Neural cell (in vitro differentiated cells): Measurements from ENCODE around the gene ANXA10. TPM values are rescaled to one million over a fixed set of nuclear protein-coding genes. Genes with fewer than 3 reads are reported as not detected.

Experiments
- H2AFZ ChIP-seq: fragments of 200-600, 300-800 bp; sonication (generic), shearing (Covaris generic); 2 replicates; pipeline ENCODE4 v1.6.0; 2014; ENCODE audit warnings: low read depth, mild to moderate bottlenecking, antibody characterized with exemption, low read length, moderate library complexity
- H3F3A ChIP-seq: fragments of 200-600 bp; shearing (Covaris generic); 2 replicates; pipeline ENCODE4 v1.6.1; 2016; ENCODE audit warnings: mild to moderate bottlenecking, moderate library complexity, mixed read lengths, antibody characterized with exemption, low read length; ENCODE audit not compliant: insufficient read depth, poor library complexity, severe bottlenecking
- H3K27ac ChIP-seq: fragments of 200-600, 300-800 bp; sonication (generic), shearing (Covaris generic); 2 replicates; pipeline ENCODE4 v1.5.1; 2014; ENCODE audit warnings: mild to moderate bottlenecking, low read length, moderate library complexity
- H3K27me3 ChIP-seq: fragments of 300-800, 200-600 bp; sonication (generic), shearing (Covaris generic); 2 replicates; pipeline ENCODE4 v1.6.0; 2014; ENCODE audit warnings: mild to moderate bottlenecking, low read depth, low read length, moderate library complexity; ENCODE audit not compliant: insufficient read depth
- H3K36me3 ChIP-seq: fragments of 300-800, 200-600 bp; sonication (generic), shearing (Covaris generic); 2 replicates; pipeline ENCODE4 v1.5.1; 2014; ENCODE audit warnings: mild to moderate bottlenecking, antibody characterized with exemption, low read length, moderate library complexity; ENCODE audit not compliant: insufficient read depth
- H3K4me2 ChIP-seq: fragments of 300-800, 200-600 bp; sonication (generic), shearing (Covaris generic); 2 replicates; pipeline ENCODE4 v1.6.0; 2014; ENCODE audit warnings: mild to moderate bottlenecking, low read length
- H3K4me3 ChIP-seq: fragments of 300-800, 200-600 bp; sonication (generic), shearing (Covaris generic); 2 replicates; pipeline ENCODE4 v1.5.1; 2014; ENCODE audit warnings: mild to moderate bottlenecking, low read length, moderate library complexity
- H3K79me2 ChIP-seq: fragments of 200-600 bp; shearing (Covaris generic); replicated peaks from 2 replicates; pipeline ENCODE4 v1.6.0; 2014; ENCODE audit warnings: mild to moderate bottlenecking, low read length, moderate library complexity; ENCODE audit not compliant: insufficient read depth
- H3K9ac ChIP-seq: fragments of 300-800, 200-600 bp; sonication (generic), shearing (Covaris generic); 2 replicates; pipeline ENCODE4 v1.6.1; 2016; ENCODE audit warnings: mild to moderate bottlenecking, low read length, mixed read lengths
- H3K9me2 ChIP-seq: fragments of 200-600 bp; shearing (Covaris generic); 2 replicates; pipeline ENCODE4 v1.6.1; 2016; ENCODE audit warnings: mild to moderate bottlenecking, low read length, mixed read lengths; ENCODE audit not compliant: insufficient read depth
- H3K9me3 ChIP-seq: fragments of 200-600, 300-800 bp; sonication (generic), shearing (Covaris generic); 2 replicates; pipeline ENCODE4 v1.6.1; 2016; ENCODE audit warnings: mild to moderate bottlenecking, mixed run types, low read length, moderate library complexity, mixed read lengths
- H4K20me1 ChIP-seq: fragments of 200-600 bp; shearing (Covaris generic); 2 replicates; pipeline ENCODE4 v1.6.1; 2016; ENCODE audit warnings: mild to moderate bottlenecking, mixed run types; ENCODE audit not compliant: insufficient read depth
- EP300 ChIP-seq: fragments of 450-650 bp; conservative IDR thresholded peaks from 2 replicates; pipeline ENCODE4 v1.6.1; 2014; ENCODE audit warnings: antibody characterized with exemption, mild to moderate bottlenecking, moderate library complexity; ENCODE audit not compliant: poor library complexity, severe bottlenecking
- EZH2 ChIP-seq: fragments of 200-600, 300-800 bp; shearing (Covaris generic), sonication (generic); IDR thresholded peaks from 2 replicates; pipeline ENCODE4 v1.6.1; 2014; ENCODE audit warnings: antibody characterized with exemption, low read length, borderline replicate concordance, mild to moderate bottlenecking; ENCODE audit not compliant: insufficient read depth, poor library complexity, severe bottlenecking
- MXI1 ChIP-seq: fragments of 450-650 bp; conservative IDR thresholded peaks from 2 replicates; pipeline ENCODE4 v1.6.1; 2014; ENCODE audit warnings: antibody characterized with exemption, mild to moderate bottlenecking; ENCODE audit not compliant: poor library complexity, severe bottlenecking
- POLR2AphosphoS5 ChIP-seq: IDR thresholded peaks from 2 replicates; pipeline ENCODE4 v1.6.1; 2012
- RAD21 ChIP-seq: fragments of 450-650 bp; conservative IDR thresholded peaks from 2 replicates; pipeline ENCODE4 v1.6.1; 2014; ENCODE audit warnings: antibody characterized with exemption, mild to moderate bottlenecking, moderate library complexity
- SMC3 ChIP-seq: fragments of 450-650 bp; conservative IDR thresholded peaks from 2 replicates; pipeline ENCODE4 v1.6.1; 2014; ENCODE audit warnings: antibody characterized with exemption, mild to moderate bottlenecking, moderate library complexity; ENCODE audit not compliant: poor library complexity
- TAF1 ChIP-seq: IDR thresholded peaks from 2 replicates; pipeline ENCODE4 v1.6.1; 2012; ENCODE audit warnings: low read depth
- polyA plus RNA-seq: library from polyadenylated mRNA; depleted of rRNA; stranded (reverse); fragments of >200 nt; gene quantifications from 2 replicates; pipeline ENCODE4 v1.2.3, GENCODE V29; 2014
- TF ChIP-seq, protein P1 (sequence below): fragments of 450-650 bp; IDR thresholded peaks from 2 replicates; pipeline ENCODE4 v1.5.1; 2014; ENCODE audit warnings: antibody characterized with exemption, mild to moderate bottlenecking, moderate library complexity; ENCODE audit not compliant: poor library complexity, severe bottlenecking
- TF ChIP-seq, protein P2 (sequence below): IDR thresholded peaks from 2 replicates; pipeline ENCODE4 v1.6.1; 2012; ENCODE audit warnings: borderline replicate concordance

Gene ANXA10
- polyA plus RNA-seq, 1 donor from 2014 or later, result not detected

DNA sequence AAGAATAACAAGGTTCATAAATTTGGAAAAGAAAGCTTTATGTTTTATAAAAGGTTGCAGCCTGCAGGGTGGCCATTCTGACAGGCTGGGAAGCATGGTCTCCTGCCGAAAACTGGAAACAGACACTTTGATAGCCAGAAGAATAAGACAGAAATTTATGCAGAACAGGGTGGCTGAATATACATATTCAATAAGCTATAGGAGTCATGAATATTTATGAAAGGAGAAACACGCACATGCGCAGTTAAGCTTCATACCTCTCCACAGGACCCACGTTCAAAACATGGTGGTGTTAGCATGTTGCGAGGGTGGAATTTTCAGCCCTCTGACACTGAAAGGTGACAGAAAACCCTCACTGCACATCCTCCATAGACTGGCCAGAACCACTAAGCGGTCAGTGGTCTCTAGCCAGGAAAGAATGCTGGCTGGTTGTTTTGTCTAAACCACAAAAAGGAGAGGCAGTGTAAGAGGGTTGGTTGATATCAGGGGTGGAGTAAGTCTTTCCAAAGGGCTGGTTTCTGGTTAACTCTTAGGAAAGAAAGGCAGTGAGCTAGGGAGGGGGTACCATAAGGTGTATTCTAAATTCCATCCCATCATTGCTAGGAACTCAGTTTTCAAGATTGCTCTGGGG lies 58.2 kb downstream of the ANXA10 start:
- no peaks in the 10 kb centered on the region for H3F3A ChIP-seq
- no peak overlapping the region for H3K27ac ChIP-seq
- H3K9me3 ChIP-seq, result no peaks in the 10 kb centered on the region
- H3K79me2 ChIP-seq, result no peaks in the 10 kb centered on the region
- no peak overlapping the region for H3K4me3 ChIP-seq
- no peak overlapping the region for H2AFZ ChIP-seq
- no peak overlapping the region for H3K9ac ChIP-seq
- no peaks in the 10 kb centered on the region for H4K20me1 ChIP-seq
- TF ChIP-seq, protein P1, sequence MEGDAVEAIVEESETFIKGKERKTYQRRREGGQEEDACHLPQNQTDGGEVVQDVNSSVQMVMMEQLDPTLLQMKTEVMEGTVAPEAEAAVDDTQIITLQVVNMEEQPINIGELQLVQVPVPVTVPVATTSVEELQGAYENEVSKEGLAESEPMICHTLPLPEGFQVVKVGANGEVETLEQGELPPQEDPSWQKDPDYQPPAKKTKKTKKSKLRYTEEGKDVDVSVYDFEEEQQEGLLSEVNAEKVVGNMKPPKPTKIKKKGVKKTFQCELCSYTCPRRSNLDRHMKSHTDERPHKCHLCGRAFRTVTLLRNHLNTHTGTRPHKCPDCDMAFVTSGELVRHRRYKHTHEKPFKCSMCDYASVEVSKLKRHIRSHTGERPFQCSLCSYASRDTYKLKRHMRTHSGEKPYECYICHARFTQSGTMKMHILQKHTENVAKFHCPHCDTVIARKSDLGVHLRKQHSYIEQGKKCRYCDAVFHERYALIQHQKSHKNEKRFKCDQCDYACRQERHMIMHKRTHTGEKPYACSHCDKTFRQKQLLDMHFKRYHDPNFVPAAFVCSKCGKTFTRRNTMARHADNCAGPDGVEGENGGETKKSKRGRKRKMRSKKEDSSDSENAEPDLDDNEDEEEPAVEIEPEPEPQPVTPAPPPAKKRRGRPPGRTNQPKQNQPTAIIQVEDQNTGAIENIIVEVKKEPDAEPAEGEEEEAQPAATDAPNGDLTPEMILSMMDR, result no peak
- no peaks in the 10 kb centered on the region for H3K36me3 ChIP-seq
- H3K4me2 ChIP-seq, result no peak overlapping the region
- no peaks in the 10 kb centered on the region for H3K9me2 ChIP-seq
- H3K27me3 ChIP-seq, result no peaks in the 10 kb centered on the region

DNA sequence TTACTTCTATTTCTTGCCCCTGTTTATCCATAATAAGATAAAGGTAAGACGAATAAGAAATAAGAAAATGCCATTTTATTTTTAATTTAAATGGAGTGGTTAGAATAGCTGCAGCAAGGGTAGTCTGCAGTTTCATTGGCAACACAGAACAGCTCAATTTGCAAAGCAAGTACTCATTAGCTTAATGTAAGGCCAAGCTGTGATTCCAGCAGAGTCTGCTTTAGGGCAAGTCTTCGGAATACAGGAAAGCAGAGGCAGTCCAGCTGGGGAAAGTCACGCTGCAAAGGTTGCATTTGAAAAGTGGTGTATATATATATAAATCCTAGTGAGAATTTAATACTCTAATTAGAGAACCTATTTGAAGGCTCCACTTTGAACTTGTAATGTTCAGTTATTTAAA lies 59.0 kb downstream of the ANXA10 start:
- no peak overlapping the region for H3K9ac ChIP-seq
- no peaks in the 10 kb centered on the region for H3K79me2 ChIP-seq
- H3K9me2 ChIP-seq, result no peaks in the 10 kb centered on the region
- no peak overlapping the region for H3K4me2 ChIP-seq
- no peak overlapping the region for H3K27ac ChIP-seq
- H3F3A ChIP-seq, result no peaks in the 10 kb centered on the region
- H3K27me3 ChIP-seq, result no peaks in the 10 kb centered on the region
- no peaks in the 10 kb centered on the region for H3K36me3 ChIP-seq
- no peak overlapping the region for H2AFZ ChIP-seq
- H3K4me3 ChIP-seq, result no peak overlapping the region
- no peaks in the 10 kb centered on the region for H3K9me3 ChIP-seq
- TF ChIP-seq MXI1, result no peak
- no peak for TF ChIP-seq POLR2AphosphoS5
- TF ChIP-seq, protein P2, sequence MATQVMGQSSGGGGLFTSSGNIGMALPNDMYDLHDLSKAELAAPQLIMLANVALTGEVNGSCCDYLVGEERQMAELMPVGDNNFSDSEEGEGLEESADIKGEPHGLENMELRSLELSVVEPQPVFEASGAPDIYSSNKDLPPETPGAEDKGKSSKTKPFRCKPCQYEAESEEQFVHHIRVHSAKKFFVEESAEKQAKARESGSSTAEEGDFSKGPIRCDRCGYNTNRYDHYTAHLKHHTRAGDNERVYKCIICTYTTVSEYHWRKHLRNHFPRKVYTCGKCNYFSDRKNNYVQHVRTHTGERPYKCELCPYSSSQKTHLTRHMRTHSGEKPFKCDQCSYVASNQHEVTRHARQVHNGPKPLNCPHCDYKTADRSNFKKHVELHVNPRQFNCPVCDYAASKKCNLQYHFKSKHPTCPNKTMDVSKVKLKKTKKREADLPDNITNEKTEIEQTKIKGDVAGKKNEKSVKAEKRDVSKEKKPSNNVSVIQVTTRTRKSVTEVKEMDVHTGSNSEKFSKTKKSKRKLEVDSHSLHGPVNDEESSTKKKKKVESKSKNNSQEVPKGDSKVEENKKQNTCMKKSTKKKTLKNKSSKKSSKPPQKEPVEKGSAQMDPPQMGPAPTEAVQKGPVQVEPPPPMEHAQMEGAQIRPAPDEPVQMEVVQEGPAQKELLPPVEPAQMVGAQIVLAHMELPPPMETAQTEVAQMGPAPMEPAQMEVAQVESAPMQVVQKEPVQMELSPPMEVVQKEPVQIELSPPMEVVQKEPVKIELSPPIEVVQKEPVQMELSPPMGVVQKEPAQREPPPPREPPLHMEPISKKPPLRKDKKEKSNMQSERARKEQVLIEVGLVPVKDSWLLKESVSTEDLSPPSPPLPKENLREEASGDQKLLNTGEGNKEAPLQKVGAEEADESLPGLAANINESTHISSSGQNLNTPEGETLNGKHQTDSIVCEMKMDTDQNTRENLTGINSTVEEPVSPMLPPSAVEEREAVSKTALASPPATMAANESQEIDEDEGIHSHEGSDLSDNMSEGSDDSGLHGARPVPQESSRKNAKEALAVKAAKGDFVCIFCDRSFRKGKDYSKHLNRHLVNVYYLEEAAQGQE, result no peak
- no peak for TF ChIP-seq EZH2
- TF ChIP-seq SMC3, result no peak
- TF ChIP-seq RAD21, result no peak
- no peak for TF ChIP-seq EP300
- TF ChIP-seq TAF1, result no peak
- TF ChIP-seq, protein P1, result no peak
- no peaks in the 10 kb centered on the region for H4K20me1 ChIP-seq
